Lower leg skin (tissue), 3 donors: Measurements from ENCODE around the gene NEDD4L.

Experiments
- CTCF ChIP-seq, 3 donors: fragments of 450-650 bp; IDR thresholded peaks; one replicate each; pipeline ENCODE4 v1.5.1; 2016; ENCODE audit warnings: antibody characterized with exemption in 3 of 3, mild to moderate bottlenecking in 3 of 3, moderate library complexity in 2 of 3
- POLR2A ChIP-seq, 2 donors: fragments of 450-650 bp; IDR thresholded peaks; one replicate each; pipeline ENCODE4 v1.6.1; 2016 to 2017; ENCODE audit warnings: antibody characterized with exemption in 2 of 2, mild to moderate bottlenecking in 1 of 2, moderate library complexity in 1 of 2

GRCh38 chr18:58195278-58195765 is 151.3 kb downstream of the NEDD4L start:
- TF ChIP-seq CTCF (IDR thresholded peaks at IDR 0.05) = no peak
- no peak for TF ChIP-seq POLR2A (IDR thresholded peaks at IDR 0.05)
